ENCODE results near the gene NSUN6. TPM values are rescaled to one million over a fixed set of nuclear protein-coding genes. Genes with fewer than 3 reads are reported as not detected.

NSUN6 gene
- total RNA-seq, 2 donors from 2014 or later: 8.5 to 10.1 TPM

DNA sequence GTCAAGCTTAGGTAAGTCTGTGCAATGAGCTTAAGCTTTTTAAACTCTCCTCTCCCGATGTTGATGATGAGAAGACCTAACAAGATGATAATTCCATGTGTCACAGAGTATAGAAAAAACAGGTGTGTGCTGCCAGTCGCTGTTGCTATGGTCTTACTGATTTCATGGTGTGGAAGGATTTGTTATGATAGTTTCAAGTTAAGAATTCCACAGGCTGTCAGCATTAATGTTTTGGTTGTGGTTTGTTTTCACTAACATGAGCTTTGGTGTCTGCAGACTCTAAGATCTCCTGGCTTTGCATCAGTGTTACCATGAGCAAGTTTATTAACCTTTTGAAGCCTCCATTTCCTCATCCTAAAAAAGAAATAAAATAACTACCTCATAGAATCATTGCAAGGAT is 123.7 kb downstream of the NSUN6 start:
- intact Hi-C loops (cut with DNase I): no loop called here
- no peak for DNase-seq (ENCODE audit: low spot score)

DNA sequence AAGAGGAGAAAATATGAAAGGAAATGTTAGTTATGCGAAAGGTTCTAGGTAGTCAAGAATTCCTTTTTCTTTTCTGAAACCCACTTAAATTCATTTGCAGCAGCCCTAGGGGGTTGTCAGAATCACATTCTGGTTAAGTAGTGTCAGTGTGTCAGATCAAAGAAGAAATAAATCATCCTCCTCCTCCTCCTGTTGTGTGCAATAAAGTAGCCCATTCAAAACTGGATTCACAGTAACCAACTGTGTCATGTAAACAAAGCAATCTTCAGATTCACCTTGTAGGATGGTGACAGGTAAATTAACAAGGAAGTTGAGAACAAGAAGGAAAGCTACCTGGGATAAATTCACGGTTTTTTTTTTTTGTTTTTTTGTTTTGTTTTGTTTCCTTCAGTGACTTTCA is 127.5 kb downstream of the NSUN6 start:
- intact Hi-C loops (cut with DNase I): no loop called here
- DNase-seq (ENCODE audit: low spot score): no peak

DNA sequence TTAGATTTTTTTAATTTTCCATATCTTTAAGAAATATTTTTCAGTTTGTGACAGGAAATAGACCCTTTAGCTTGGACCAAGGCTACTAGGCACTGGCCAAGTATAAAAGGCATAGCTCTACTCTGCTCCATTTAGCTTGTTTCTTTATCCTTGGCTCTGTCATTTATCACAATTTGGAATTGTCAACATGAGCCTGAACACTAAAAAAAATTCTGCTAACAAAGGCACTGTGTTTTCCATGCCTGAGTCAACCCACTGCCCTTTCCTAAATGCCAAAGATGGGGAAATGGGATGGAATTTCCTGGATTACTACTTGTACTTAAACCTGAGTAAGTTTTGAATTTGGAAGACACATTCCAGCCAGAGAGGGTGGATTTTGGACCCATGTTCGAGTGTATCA is 128.4 kb downstream of the NSUN6 start:
- intact Hi-C loops (cut with DNase I): no loop called here
- no peak for DNase-seq (ENCODE audit: low spot score)

DNA sequence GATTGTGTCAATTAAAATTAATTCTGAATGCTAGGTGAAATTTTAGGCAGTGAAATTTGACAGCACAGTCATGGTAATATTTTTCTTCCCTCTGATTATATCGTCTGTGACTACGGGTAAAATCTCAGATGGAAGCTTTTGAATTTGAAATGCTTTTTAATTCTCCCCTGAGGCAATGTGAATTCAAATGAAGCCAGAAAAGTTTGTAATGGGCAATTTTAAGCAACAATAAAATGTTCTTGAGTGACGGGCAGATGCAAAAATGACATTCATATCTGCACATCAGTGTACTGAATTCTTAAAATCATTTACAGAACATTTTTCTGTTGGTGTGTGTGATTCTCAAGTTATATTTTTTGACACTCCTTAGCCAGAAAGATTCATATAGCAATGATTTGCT is 134.5 kb downstream of the NSUN6 start:
- intact Hi-C loops (cut with DNase I): no loop called here
- DNase-seq (ENCODE audit: low spot score): no peak

DNA sequence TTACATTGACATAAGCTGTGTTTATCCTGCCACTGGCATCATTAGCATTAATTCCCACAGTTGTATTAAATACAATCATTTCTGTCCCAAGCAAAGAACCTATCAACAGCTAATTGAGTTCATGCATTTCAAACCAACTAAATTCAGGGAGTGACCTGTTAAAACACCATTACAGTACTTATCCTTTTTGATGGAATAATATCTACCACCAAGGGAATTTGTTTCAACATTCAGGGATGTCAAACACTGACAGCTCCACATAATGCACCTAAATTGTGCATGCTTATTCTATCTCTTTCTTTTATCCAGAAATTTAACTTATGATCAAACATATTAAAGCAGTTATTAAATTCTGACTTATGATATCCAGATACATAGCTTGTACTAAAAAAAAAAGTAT is 136.8 kb downstream of the NSUN6 start:
- intact Hi-C loops (cut with DNase I): no loop called here

DNA sequence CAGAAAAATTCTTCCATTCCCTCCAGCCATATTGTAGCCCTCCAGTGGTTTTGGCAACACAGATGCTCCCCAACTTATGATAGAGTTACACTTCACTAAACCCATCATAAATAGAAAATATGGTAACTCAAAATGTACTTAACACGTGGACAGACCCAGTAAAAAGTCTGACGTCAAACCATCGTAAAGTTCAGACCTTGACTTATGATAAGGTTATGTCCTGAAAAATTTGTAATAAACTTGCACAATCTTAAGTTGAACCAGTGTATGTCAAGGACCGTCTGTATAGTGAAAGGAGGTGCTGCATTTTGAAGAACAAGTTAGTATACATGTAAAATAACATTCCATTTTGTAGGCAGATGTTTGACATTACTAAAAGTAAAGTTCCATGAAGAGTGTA is 142.8 kb downstream of the NSUN6 start:
- intact Hi-C loops (cut with DNase I): no loop called here
- DNase-seq (ENCODE audit: low spot score): no peak

More for the DNA sequence above, 136.8 kb downstream of the NSUN6 start:
- DNase-seq (ENCODE audit: low spot score): no peak

DNA sequence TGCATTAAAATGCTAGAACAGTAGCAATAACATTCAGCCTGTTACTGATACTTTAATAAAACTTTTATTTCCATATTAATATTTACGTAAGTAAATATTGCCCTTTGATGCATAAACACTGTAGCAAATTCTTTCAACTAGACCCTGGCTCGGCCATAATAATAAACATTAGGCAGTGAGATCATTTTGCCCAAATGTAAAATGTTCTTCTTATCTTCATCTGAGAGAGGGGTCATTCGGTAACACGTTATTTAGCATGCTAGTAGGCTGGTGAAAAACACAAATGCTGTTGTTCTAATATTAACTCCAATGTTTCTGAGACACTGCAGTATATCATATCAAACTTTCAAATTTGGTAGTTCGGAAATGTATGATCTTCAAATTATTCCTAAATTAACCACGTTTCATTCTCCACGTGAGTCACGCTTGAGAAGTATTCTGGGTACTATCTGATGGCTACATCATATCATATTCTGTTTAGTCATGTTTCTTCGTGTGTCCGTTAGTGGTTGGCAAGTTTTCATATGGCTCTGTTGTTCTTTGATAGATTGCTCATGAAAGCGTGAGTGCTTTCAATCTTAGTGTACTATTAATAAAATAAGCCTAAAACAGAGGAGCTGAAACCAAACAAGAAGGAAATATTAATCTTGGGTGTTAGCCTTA is 145.8 kb downstream of the NSUN6 start:
- intact Hi-C loops (cut with DNase I): no loop called here
- no peak for DNase-seq (ENCODE audit: low spot score)

DNA sequence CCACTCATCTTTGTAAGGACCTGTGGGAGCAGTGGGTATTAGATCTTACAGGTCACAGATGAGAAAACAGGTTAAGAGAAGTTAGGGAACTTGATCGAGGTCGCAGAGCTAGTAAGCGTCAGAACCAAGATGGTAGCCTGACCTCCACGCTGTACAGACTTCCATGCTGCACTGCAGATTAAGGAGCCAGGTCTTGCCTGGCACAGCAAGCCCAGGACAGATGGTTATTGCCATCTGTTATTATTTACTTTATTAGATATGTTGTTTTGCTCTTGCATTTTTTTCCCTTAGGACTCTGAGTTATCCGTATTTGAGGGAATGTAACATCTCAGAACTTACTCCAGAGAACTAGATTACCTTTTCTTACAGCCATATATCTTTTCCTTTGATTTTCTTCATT is 147.2 kb downstream of the NSUN6 start:
- DNase-seq (ENCODE audit: low spot score): no peak
- intact Hi-C loops (cut with DNase I): no loop called here

DNA sequence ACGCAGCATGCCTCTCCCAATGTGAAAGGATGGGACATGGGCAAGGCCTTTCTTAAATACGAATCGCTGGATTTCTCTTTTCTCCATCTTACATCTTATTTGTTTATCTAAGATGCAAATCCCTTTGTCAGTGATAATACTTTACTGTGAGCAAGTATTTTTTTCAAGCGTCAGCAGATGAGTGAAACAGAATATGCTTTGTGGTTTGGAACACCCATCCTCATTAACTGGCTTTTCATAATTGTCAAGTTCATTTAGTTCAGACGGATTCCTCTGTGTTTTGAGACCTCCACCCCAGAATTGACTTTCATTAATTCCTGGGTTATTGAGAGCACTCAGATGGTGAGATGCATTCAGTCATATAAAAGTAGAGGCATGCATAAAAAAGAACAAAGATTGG is 149.8 kb downstream of the NSUN6 start:
- intact Hi-C loops (cut with DNase I): no loop called here
- DNase-seq (ENCODE audit: low spot score): no peak

DNA sequence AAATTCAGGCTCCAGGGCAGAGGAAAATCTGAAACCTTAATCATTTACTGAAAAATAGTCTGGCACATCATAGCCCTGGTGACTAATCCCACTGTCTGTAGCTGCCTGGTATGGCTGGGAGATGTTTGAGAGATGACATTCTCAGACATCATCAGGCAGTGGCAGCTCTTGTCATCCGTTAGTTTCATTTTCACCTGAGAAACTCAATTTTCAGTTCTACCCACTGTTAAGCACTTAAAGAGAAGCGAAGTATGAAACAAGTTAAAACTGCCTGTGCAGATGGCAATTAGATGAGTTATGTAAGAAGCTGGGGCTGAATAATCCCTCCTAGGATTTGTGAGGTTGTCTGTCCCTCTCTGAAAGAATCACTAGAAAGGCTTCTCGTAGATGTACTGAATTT is 150.2 kb downstream of the NSUN6 start:
- intact Hi-C loops (cut with DNase I): no loop called here
- DNase-seq (ENCODE audit: low spot score): no peak

DNA sequence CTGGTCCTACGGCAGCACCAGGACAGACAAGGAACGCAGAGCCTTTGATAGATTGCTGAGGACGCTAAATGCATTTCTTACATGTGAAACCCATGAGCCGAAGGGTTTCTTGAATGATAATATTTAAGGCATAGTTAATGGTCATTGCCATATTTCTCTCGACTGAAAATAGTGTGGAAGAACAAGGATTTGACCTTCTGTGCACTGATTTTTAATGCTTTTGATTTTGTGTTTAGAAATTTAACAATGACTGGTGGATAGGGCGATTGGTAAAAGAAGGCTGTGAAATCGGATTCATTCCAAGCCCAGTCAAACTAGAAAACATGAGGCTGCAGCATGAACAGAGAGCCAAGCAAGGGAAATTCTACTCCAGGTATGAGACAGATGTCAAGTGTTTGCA is 150.8 kb downstream of the NSUN6 start:
- intact Hi-C loops (cut with DNase I): no loop called here
- DNase-seq (ENCODE audit: low spot score): no peak

DNA sequence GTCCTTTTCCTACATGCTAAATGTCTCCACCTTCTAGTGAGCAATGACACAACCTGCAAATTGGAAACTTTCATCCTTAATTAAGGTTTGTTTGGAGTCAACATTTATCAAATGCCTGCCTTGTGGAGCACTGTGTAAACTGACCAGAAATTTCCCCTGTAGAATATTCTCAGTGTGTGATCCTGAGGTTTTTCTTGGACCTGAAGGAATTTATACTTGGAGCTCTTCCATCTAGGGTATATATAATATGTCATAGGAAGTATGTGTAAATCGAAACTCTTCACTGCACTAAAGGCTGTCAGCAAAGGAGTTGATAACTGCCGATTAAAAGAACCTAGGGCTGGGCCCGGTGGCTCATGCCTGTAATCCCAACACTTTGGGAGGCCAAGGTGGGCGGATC is 152.4 kb downstream of the NSUN6 start:
- intact Hi-C loops (cut with DNase I): no loop called here
- no peak for DNase-seq (ENCODE audit: low spot score)

DNA sequence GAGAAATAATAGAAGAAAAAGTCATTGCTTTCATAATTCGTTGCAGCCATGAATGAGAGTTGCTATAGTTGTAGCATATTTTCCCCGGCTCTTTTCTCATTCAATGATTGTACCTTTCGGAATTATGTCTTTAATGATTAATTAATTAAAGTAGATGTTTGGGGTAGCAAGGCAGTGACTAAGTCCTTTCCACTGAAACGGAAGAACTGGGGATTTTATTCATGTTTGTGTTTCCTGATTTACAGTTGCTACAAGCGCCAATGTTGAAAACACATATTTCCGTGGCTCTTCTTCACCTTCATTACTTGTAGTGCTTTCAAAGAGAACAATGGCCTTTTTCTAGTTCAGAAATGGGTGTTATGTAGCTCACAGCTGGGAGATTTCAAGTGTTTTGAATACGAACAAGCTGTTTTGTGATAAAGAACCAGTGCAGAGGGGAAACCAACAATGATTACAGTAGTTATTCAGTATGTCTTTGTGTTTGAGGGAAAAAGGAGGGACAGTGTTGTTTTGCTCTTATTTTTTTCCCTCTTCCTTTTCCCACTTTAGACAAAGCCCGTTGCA is 153.5 kb downstream of the NSUN6 start:
- DNase-seq (ENCODE audit: low spot score): no peak
- intact Hi-C loops (cut with DNase I): no loop called here

Other genes with a start within 250 kb of the NSUN6 start
- gene ARL5B, start 7.8 kb upstream of the NSUN6 start, total RNA-seq: 10 to 100 TPM; 10.4 to 12.9 TPM

Measured in posterior vena cava (tissue), 2 donors.